GM19467 (cell line): Measurements from ENCODE around the gene NOL4L.

ENCODE experiments used
- ATAC-seq: cut with Tn5 transposase; IDR thresholded peaks from one replicate; pipeline ENCODE4 v1.9.1; 2021; ENCODE audit warnings: mild to moderate bottlenecking, moderate library complexity; ENCODE audit not compliant: unreplicated experiment

Gene NOL4L

GRCh38 chr20:32449890-32450401 lies 135.2 kb downstream of the NOL4L start:
- no peak for ATAC-seq

GRCh38 chr20:32449057-32449889 lies 135.9 kb downstream of the NOL4L start:
- no peak for ATAC-seq

GRCh38 chr20:32448306-32449056 lies 136.7 kb downstream of the NOL4L start:
- no peak for ATAC-seq

GRCh38 chr20:32447136-32448027 lies 137.8 kb downstream of the NOL4L start:
- ATAC-seq, result no peak

- ATAC-seq, result no peak
These were observed 138.6 kb downstream of the NOL4L start for GRCh38 chr20:32446301-32447100.

- no peak for ATAC-seq
These were observed 139.4 kb downstream of the NOL4L start for GRCh38 chr20:32445539-32446273.

- ATAC-seq, result no peak
These were observed 140.5 kb downstream of the NOL4L start for GRCh38 chr20:32444474-32445220.

- no peak for ATAC-seq
These were observed 141.7 kb downstream of the NOL4L start for GRCh38 chr20:32443386-32443974.

GRCh38 chr20:32442630-32443373 lies 142.3 kb downstream of the NOL4L start:
- ATAC-seq, result no peak

GRCh38 chr20:32441638-32442037 lies 143.5 kb downstream of the NOL4L start:
- ATAC-seq, result no peak

- no peak for ATAC-seq
These were observed 144.4 kb downstream of the NOL4L start for GRCh38 chr20:32440758-32441078.

GRCh38 chr20:32440069-32440757 lies 144.9 kb downstream of the NOL4L start:
- no peak for ATAC-seq

- ATAC-seq, result no peak
These were observed 145.9 kb downstream of the NOL4L start for GRCh38 chr20:32439132-32439829.

- ATAC-seq, result no peak
These were observed 146.7 kb downstream of the NOL4L start for GRCh38 chr20:32438331-32438858.

GRCh38 chr20:32437391-32438074 lies 147.6 kb downstream of the NOL4L start:
- ATAC-seq, result no peak

- ATAC-seq, result no peak
These were observed 148.2 kb downstream of the NOL4L start for GRCh38 chr20:32436968-32437367.
